Left cardiac atrium (tissue), 4 donors: ENCODE results near the gene LTBP4. TPM values are rescaled to one million over a fixed set of nuclear protein-coding genes. Genes with fewer than 3 reads are reported as not detected.

Experiments
- ATAC-seq, 2 donors: fragments of 200-7000 bp; cut with Tn5 transposase; one replicate each; pipeline ENCODE4 v1.9.1; 2020; ENCODE audit warnings: mild to moderate bottlenecking in 2 of 2, moderate library complexity in 2 of 2
- DNase-seq: peaks from one replicate; pipeline ENCODE4 v3.0.0-alpha.2; 2020
- intact Hi-C, 2 donors: fragments of 100-400 bp; cut with DNase I; formaldehyde crosslinking; loops; one replicate each; pipeline versions ENCODE4 v1.14.1 to v1.15.1; 2022 to 2023
- total RNA-seq, 2 donors: library from RNA; stranded (reverse); fragmentation: NEBNext Ultra II Directional; extraction: Animal tissue kit (Norgen Biotek cat#: 25700); gene quantifications; one replicate each; pipeline ENCODE4 v1.2.1, GENCODE V29; 2021
- donor health status: DM: no; HTN: yes; CAD: no.
- donor health status: DM: no; HTN: yes; CAD: no; lungs with severe emphysema.
- donor health status: DM: yes; HTN: yes; CAD: no.
- donor health status: Dilated cardiomyopathy.

LTBP4 gene
- total RNA-seq, 2 donors from 2014 or later = 272 to 361 TPM

DNA sequence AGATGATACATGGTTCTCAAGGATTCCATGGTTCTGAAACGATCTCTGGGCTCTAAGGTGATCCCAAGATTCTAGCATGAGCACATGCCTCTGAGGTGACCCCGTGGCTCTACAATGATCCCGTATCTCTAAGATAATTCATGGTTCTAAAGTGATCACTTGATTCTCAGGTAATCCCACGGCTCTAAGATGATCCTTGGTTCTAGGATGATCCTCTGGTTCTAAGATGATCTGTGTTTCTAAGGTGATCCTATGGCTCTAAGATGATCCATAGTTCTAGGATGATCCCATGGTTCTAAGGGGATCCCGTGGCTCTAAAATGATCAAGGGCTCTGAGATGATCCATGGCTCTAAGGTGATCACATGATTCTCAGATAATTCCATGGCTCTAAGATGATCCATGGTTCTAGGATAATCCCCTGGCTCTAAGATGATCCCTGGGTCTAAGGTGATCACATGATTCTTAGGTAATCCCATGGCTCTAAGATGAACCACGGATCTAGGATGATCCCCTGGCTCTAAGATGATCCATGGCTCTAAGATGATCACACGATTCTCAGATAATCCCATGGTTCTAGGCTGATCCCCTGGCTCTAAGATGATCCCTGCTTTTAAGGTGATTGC is 67.9 kb downstream of the LTBP4 start:
- DNase-seq (no peak), ATAC-seq (no peak)
- intact Hi-C loops = loop anchor here in 1 of 2 donors (10.0 kb wide), 1 partner anchor 136 kb away; no protein-coding TSS in a partner anchor

DNA sequence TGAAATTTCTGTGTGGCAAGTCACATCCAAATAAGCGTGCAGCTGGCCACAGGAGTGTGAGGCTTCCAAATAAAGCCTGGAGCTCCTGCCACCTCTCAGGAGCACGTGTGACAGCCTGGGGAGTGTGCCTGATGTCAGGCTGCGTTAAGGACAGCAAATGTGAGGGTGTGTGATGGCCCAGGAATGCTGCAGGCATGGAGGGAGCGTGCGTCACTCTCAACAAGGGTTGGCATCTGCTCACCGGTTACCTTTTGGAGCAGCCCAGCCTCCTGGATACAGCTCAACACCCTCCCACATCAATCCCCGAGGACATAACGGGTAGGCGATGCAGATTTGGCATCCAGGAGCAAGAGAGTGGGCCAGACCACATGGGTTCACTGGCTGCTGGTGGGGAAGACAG is 70.2 kb downstream of the LTBP4 start:
- intact Hi-C loops = no loop called here
- DNase-seq (peak; percentile 63), ATAC-seq (peak; percentile 65 to 71)

DNA sequence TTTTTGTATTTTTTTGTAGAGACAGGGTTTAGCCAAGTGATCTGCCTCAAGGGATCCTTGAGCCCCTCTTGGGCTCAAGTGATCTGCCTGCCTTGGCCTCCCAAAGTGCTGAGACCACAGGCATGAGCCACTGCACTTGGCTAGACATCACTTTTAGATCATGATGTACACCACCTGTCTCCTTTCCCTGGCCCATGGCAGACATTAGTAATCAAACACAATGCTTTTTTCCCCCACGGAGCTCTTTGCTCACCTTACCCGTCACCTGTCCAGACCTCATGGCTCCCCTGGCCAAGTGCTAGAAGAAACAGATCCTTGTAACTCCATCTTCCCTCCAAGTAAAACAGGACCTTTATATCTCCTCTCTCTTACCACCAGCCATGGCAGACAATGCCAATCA is 70.9 kb downstream of the LTBP4 start:
- intact Hi-C loops = no loop called here
- DNase-seq = no peak
- ATAC-seq = no peak

DNA sequence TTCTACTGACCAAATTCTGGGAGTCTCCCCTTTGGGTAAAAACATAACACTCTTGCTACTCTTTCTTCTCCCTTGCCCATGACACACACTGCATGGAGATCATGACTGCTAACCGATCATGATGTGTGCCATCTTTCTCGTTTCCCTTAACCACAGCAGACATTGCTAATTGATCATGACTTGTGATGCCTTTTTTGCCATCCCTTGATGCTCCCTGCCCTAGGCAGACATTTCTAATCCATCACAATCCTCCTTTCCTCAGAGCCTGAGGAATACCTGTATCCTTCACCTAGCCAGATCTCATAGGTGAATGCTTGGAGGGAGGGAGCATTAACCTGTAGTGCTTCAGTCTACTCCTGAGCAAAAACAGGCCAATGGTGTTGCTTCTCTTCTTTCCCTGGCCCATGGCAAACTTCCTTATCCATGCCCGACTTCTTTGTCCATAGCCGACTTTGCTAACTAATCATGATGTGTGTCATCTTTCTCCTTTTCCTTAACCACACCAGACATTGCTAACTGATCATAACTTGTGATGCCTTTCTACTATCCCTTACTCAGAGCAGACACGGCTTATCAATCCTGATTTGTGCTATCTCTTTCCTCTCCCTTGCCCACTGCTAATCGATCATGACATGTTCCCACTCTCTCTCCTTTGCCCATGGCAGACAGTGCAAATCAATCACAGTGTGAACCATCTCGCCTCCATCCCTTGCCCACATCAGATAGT is 71.6 kb downstream of the LTBP4 start:
- no peak for DNase-seq
- no peak for ATAC-seq
- intact Hi-C loops = no loop called here

DNA sequence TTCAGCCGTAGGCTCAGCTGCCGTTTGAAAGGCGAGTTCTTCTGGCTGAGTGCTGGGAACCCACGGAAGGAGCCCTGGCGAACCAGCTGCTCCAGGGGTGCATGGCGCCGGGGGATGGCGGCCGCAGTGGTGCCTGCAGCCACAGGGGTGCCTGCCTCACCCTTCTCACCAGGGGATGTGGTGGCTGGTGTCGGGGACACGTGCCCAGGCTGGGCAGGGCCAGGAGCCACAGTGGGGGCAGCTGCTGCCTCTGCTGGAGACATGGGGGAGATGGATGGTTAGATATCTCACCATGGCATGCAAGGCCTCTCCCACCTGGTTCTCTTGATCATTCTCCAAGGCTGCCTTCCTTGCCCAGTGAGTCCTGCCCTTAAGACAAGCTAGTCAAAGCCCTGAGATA is 72.2 kb downstream of the LTBP4 start:
- ATAC-seq (no peak), DNase-seq (no peak)
- intact Hi-C loops = no loop called here

DNA sequence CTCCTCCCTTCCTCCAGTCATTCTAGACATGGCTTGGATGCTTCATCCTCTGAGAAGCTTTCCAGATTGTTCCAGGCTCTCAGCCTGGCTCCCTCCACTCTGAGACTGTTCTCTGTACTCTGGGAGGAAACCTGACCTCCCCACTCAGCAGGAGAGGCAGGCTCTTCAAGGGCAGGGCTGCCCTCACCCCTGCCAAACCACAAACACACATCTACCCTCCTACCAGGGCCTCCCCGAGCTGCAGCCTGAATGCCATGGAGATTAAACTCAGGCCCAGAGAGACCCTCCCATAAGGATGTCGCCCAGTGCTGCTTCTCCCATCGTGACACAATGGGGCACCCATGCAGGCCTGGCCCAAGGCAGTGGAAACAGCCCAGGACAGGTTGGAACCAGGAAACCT is 73.1 kb downstream of the LTBP4 start:
- ATAC-seq (no peak), DNase-seq (no peak)
- intact Hi-C loops = no loop called here

DNA sequence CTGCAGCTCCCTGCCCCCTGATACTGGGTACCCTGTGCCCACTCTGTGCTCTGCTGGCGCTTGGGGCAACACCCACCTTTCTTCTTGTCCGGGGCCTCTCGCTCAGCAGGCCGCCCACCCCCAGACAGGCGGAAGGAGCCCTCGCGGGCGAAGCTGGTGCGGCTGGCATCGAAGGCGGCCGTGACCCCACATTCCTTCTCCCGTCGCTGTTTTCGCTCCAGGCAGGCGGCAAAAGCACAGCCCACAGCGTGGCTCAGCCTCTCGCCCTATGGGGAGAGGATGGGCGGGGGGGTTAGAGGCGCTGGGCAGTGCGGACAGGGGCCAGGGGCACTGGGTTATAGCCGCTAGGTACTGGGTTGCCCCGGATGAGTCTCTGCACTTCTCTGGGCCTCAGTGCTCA is 76.0 kb downstream of the LTBP4 start:
- DNase-seq = no peak
- intact Hi-C loops = no loop called here
- ATAC-seq = peak in 1 of 2 donors; percentile 17

Other genes starting within 250 kb of the LTBP4 start
- under 1 TPM; 0.09 to 0.10 TPM for gene HIPK4, start 211.2 kb upstream of the LTBP4 start, total RNA-seq
- gene PRX, start 188.0 kb upstream of the LTBP4 start, total RNA-seq = 1 to 10 TPM; 2.8 to 3.6 TPM
- 10 to 100 TPM in 1 of 2 donors, 1 to 10 TPM in 1; 9.4 to 17.0 TPM for gene SERTAD1, start 175.4 kb upstream of the LTBP4 start, total RNA-seq
- gene SERTAD3, start 157.0 kb upstream of the LTBP4 start, total RNA-seq = 10 to 100 TPM; 29.1 to 41.2 TPM
- 100 to 1,000 TPM in 1 of 2 donors, 10 to 100 TPM in 1; 72.7 to 112 TPM for gene BLVRB, start 135.6 kb upstream of the LTBP4 start, total RNA-seq
- gene SPTBN4, start 134.4 kb upstream of the LTBP4 start, total RNA-seq = 1 to 10 TPM; 3.4 to 4.8 TPM
- gene SHKBP1, start 24.5 kb upstream of the LTBP4 start, total RNA-seq = 10 to 100 TPM; 23.5 to 24.4 TPM
- gene NUMBL, start 89.3 kb downstream of the LTBP4 start, total RNA-seq = 10 to 100 TPM; 17.6 to 24.6 TPM
- 10 to 100 TPM; 20.1 to 32.0 TPM for gene COQ8B, start 115.5 kb downstream of the LTBP4 start, total RNA-seq
- 10 to 100 TPM; 12.4 to 17.6 TPM for gene ITPKC, start 115.7 kb downstream of the LTBP4 start, total RNA-seq
- gene ACTMAP, start 149.1 kb downstream of the LTBP4 start, total RNA-seq = 1 to 10 TPM; 4.2 to 6.2 TPM
- gene SNRPA, start 149.8 kb downstream of the LTBP4 start, total RNA-seq = 10 to 100 TPM; 23.1 to 34.9 TPM
- gene MIA, start 174.2 kb downstream of the LTBP4 start, total RNA-seq = 1 to 10 TPM in 1 of 2 donors, under 1 TPM in 1; 0.97 to 1.8 TPM
- 10 to 100 TPM; 15.9 to 17.5 TPM for gene RAB4B, start 176.9 kb downstream of the LTBP4 start, total RNA-seq
- 10 to 100 TPM; 66.7 to 67.5 TPM for gene EGLN2, start 197.8 kb downstream of the LTBP4 start, total RNA-seq
- not detected for gene CYP2A6, start 249.1 kb downstream of the LTBP4 start, total RNA-seq